Activated naive CD4-positive, alpha-beta T cell treated with anti-CD3 and anti-CD28 coated beads for 36 hours (primary cell): ENCODE measurements around the gene MOXD1. TPM values are rescaled to one million over a fixed set of nuclear protein-coding genes. Genes with fewer than 3 reads are reported as not detected.

Experiments
- CTCF ChIA-PET: fragments of 350-600 bp; sonication (Branson Sonifier 250); formaldehyde crosslinking; loops from one replicate; lab custom pipeline; 2021; ENCODE audit warnings: antibody characterized with exemption; lab: Charles Lee
- DNase-seq: peaks from one replicate; pipeline ENCODE4 v3.0.0-alpha.2; 2020
- H3K27ac Mint-ChIP-seq: one replicate; pipeline ENCODE4 v1.8.0; 2021; ENCODE audit warnings: mild to moderate bottlenecking, mixed read lengths
- H3K27me3 Mint-ChIP-seq: one replicate; pipeline ENCODE4 v1.8.0; 2021; ENCODE audit warnings: low read depth, mixed read lengths
- H3K36me3 Mint-ChIP-seq: one replicate; pipeline ENCODE4 v1.8.0; 2021; ENCODE audit warnings: low read depth, mixed read lengths
- H3K4me1 Mint-ChIP-seq: one replicate; pipeline ENCODE4 v1.8.0; 2021; ENCODE audit warnings: low read depth, mixed read lengths
- H3K4me3 Mint-ChIP-seq: one replicate; pipeline ENCODE4 v1.8.0; 2021; ENCODE audit warnings: mild to moderate bottlenecking, moderate library complexity, mixed read lengths
- H3K9me3 Mint-ChIP-seq: one replicate; pipeline ENCODE4 v1.8.0; 2021; ENCODE audit warnings: mixed read lengths
- intact Hi-C: fragments of 100-400 bp; cut with micrococcal nuclease; formaldehyde crosslinking; loops from one replicate; pipeline ENCODE4 v1.15.1; 2023
- total RNA-seq, 2 experiments: library from RNA; stranded (reverse); gene quantifications; one replicate each; pipeline ENCODE4 v1.2.3, GENCODE V29; 2021

MOXD1 gene
- total RNA-seq, 2 experiments from 2014 or later: not detected

- Mint-ChIP-seq H3K27me3 (peaks cover 12% of the 10 kb centered on the region), H3K4me3 (no peak overlapping the region), H3K36me3 (no peaks in the 10 kb centered on the region), H3K9me3 (no peaks in the 10 kb centered on the region), H3K4me1 (no peaks in the 10 kb centered on the region), H3K27ac (no peak overlapping the region)
- no peak for DNase-seq
- intact Hi-C loops: no loop called here
- CTCF ChIA-PET: interaction anchor here (3.1 kb wide), 1 partner anchor 14 kb away, joined by 15 read pairs; no protein-coding TSS in a partner anchor
Observed at GRCh38 chr6:132265451-132266097, 135.7 kb downstream of the MOXD1 start.

- no peak for DNase-seq
- peaks cover 21% of the 10 kb centered on the region for H3K27me3 Mint-ChIP-seq
- CTCF ChIA-PET: interaction anchor here (1.3 to 3.1 kb wide), 2 partner anchors 16 to 220 kb away, joined by 3 to 15 read pairs; no protein-coding TSS in a partner anchor
- H3K36me3 Mint-ChIP-seq: no peaks in the 10 kb centered on the region
- no peaks in the 10 kb centered on the region for H3K4me1 Mint-ChIP-seq
- H3K27ac Mint-ChIP-seq: no peak overlapping the region
- no peaks in the 10 kb centered on the region for H3K9me3 Mint-ChIP-seq
- intact Hi-C loops: no loop called here
- no peak overlapping the region for H3K4me3 Mint-ChIP-seq
Observed at GRCh38 chr6:132264021-132264500, 137.2 kb downstream of the MOXD1 start.

- DNase-seq: no peak
- Mint-ChIP-seq H3K36me3 (no peaks in the 10 kb centered on the region), H3K27me3 (peaks cover 21% of the 10 kb centered on the region), H3K9me3 (no peaks in the 10 kb centered on the region), H3K4me1 (no peaks in the 10 kb centered on the region), H3K27ac (no peak overlapping the region), H3K4me3 (no peak overlapping the region)
- CTCF ChIA-PET: interaction anchor here (0.6 to 4.0 kb wide), 3 partner anchors 18 to 39 kb away, joined by 3 to 20 read pairs (median 3); no protein-coding TSS in a partner anchor
- intact Hi-C loops: no loop called here
Observed at GRCh38 chr6:132261354-132261753, 139.9 kb downstream of the MOXD1 start.

GRCh38 chr6:132259070-132259469 lies 142.2 kb downstream of the MOXD1 start:
- CTCF ChIA-PET: interaction anchor here (4.0 kb wide), 1 partner anchor 21 kb away, joined by 20 read pairs; no protein-coding TSS in a partner anchor
- H3K36me3 Mint-ChIP-seq: no peaks in the 10 kb centered on the region
- no peaks in the 10 kb centered on the region for H3K9me3 Mint-ChIP-seq
- H3K4me3 Mint-ChIP-seq: no peak overlapping the region
- no peak for DNase-seq
- intact Hi-C loops: no loop called here
- no peak overlapping the region for H3K27ac Mint-ChIP-seq
- H3K27me3 Mint-ChIP-seq: peaks cover 25% of the 10 kb centered on the region
- H3K4me1 Mint-ChIP-seq: no peaks in the 10 kb centered on the region

GRCh38 chr6:132257561-132257960 lies 143.7 kb downstream of the MOXD1 start:
- Mint-ChIP-seq H3K27ac (no peak overlapping the region), H3K4me3 (no peak overlapping the region), H3K27me3 (peaks cover 23% of the 10 kb centered on the region), H3K4me1 (no peaks in the 10 kb centered on the region), H3K36me3 (no peaks in the 10 kb centered on the region), H3K9me3 (no peaks in the 10 kb centered on the region)
- CTCF ChIA-PET: interaction anchor here (4.0 kb wide), 1 partner anchor 22 kb away, joined by 20 read pairs; no protein-coding TSS in a partner anchor
- DNase-seq: no peak
- intact Hi-C loops: no loop called here

GRCh38 chr6:132256457-132256856 lies 144.8 kb downstream of the MOXD1 start:
- Mint-ChIP-seq H3K9me3 (no peaks in the 10 kb centered on the region), H3K27me3 (peaks cover 24% of the 10 kb centered on the region), H3K4me3 (no peak overlapping the region), H3K36me3 (no peaks in the 10 kb centered on the region), H3K27ac (no peak overlapping the region), H3K4me1 (no peaks in the 10 kb centered on the region)
- CTCF ChIA-PET: no interaction called here
- intact Hi-C loops: no loop called here
- no peak for DNase-seq

GRCh38 chr6:132253906-132254305 lies 147.4 kb downstream of the MOXD1 start:
- Mint-ChIP-seq H3K36me3 (no peaks in the 10 kb centered on the region), H3K4me1 (no peaks in the 10 kb centered on the region), H3K27ac (no peak overlapping the region), H3K4me3 (no peak overlapping the region), H3K27me3 (peaks cover 12% of the 10 kb centered on the region), H3K9me3 (no peaks in the 10 kb centered on the region)
- CTCF ChIA-PET: interaction anchor here (0.8 kb wide), 1 partner anchor 25 kb away, joined by 3 read pairs; no protein-coding TSS in a partner anchor
- DNase-seq: no peak
- intact Hi-C loops: no loop called here

GRCh38 chr6:132253211-132253610 lies 148.1 kb downstream of the MOXD1 start:
- Mint-ChIP-seq H3K27ac (no peak overlapping the region), H3K9me3 (no peaks in the 10 kb centered on the region), H3K27me3 (peaks cover 18% of the 10 kb centered on the region), H3K4me1 (no peaks in the 10 kb centered on the region), H3K36me3 (no peaks in the 10 kb centered on the region), H3K4me3 (no peak overlapping the region)
- CTCF ChIA-PET: no interaction called here
- intact Hi-C loops: no loop called here
- DNase-seq: no peak

GRCh38 chr6:132252113-132252512 lies 149.2 kb downstream of the MOXD1 start:
- intact Hi-C loops: no loop called here
- no peak for DNase-seq
- Mint-ChIP-seq H3K4me1 (no peaks in the 10 kb centered on the region), H3K27ac (no peak overlapping the region), H3K9me3 (no peaks in the 10 kb centered on the region), H3K27me3 (peaks cover 19% of the 10 kb centered on the region), H3K36me3 (no peaks in the 10 kb centered on the region), H3K4me3 (no peak overlapping the region)
- CTCF ChIA-PET: interaction anchor here (0.9 kb wide), 1 partner anchor 279 kb away, joined by 3 read pairs; no protein-coding TSS in a partner anchor

GRCh38 chr6:132251711-132252110 lies 149.6 kb downstream of the MOXD1 start:
- Mint-ChIP-seq H3K27ac (no peak overlapping the region), H3K9me3 (no peaks in the 10 kb centered on the region), H3K4me3 (no peak overlapping the region), H3K4me1 (no peaks in the 10 kb centered on the region), H3K36me3 (no peaks in the 10 kb centered on the region), H3K27me3 (peaks cover 19% of the 10 kb centered on the region)
- intact Hi-C loops: no loop called here
- CTCF ChIA-PET: interaction anchor here (0.9 kb wide), 1 partner anchor 279 kb away, joined by 3 read pairs; no protein-coding TSS in a partner anchor
- DNase-seq: no peak

- peaks cover 15% of the 10 kb centered on the region for H3K27me3 Mint-ChIP-seq
- intact Hi-C loops: loop anchor here (10.0 kb wide), 1 partner anchor 223 kb away; no protein-coding TSS in a partner anchor
- H3K36me3 Mint-ChIP-seq: no peaks in the 10 kb centered on the region
- CTCF ChIA-PET: interaction anchor here (0.5 to 0.6 kb wide), 2 partner anchors 276 to 323 kb away, joined by 3 to 4 read pairs; no protein-coding TSS in a partner anchor
- no peaks in the 10 kb centered on the region for H3K4me1 Mint-ChIP-seq
- DNase-seq: no peak
- no peak overlapping the region for H3K27ac Mint-ChIP-seq
- no peaks in the 10 kb centered on the region for H3K9me3 Mint-ChIP-seq
- H3K4me3 Mint-ChIP-seq: no peak overlapping the region
Observed at GRCh38 chr6:132247381-132248159, 153.7 kb downstream of the MOXD1 start.

- H3K4me1 Mint-ChIP-seq: no peaks in the 10 kb centered on the region
- intact Hi-C loops: loop anchor here (10.0 kb wide), 1 partner anchor 222 kb away; no protein-coding TSS in a partner anchor
- no peak overlapping the region for H3K27ac Mint-ChIP-seq
- H3K9me3 Mint-ChIP-seq: no peaks in the 10 kb centered on the region
- peaks cover 13% of the 10 kb centered on the region for H3K27me3 Mint-ChIP-seq
- no peak overlapping the region for H3K4me3 Mint-ChIP-seq
- DNase-seq: no peak
- no peaks in the 10 kb centered on the region for H3K36me3 Mint-ChIP-seq
- CTCF ChIA-PET: no interaction called here
Observed at GRCh38 chr6:132246632-132247270, 154.5 kb downstream of the MOXD1 start.
